K562 (cell line): ENCODE results near the gene TRIP6. TPM values are rescaled to one million over a fixed set of nuclear protein-coding genes. Genes with fewer than 3 reads are reported as not detected.
A peak's percentile ranks its signal among the peaks of the same experiment; 100 is the strongest.

Experiments used
- HDAC1 ChIP-seq, 2 experiments: fragments of 450-650 bp; IDR thresholded peaks; 2 replicates each; pipeline ENCODE4 v1.6.1; 2016 to 2017; ENCODE audit warnings: inconsistent platforms in 1 of 2, mild to moderate bottlenecking in 1 of 2, moderate library complexity in 1 of 2
- RBM15 ChIP-seq: fragments of 200-400 bp; formaldehyde crosslinking; IDR thresholded peaks from 2 replicates; pipeline ENCODE4 v1.6.1; 2018; ENCODE audit warnings: mild to moderate bottlenecking, low read length, moderate library complexity; ENCODE audit not compliant: insufficient read depth
- RFX5 ChIP-seq: IDR thresholded peaks from 2 replicates; pipeline ENCODE4 v1.6.1; 2011; ENCODE audit warnings: low read depth, mild to moderate bottlenecking, improper control_type of control experiment, low read length
- TRIM24 ChIP-seq, 2 experiments: fragments of 450-650 bp; IDR thresholded peaks; 2 replicates each; pipeline ENCODE4 v1.6.1; 2016
- ZHX1 ChIP-seq: fragments of 150-350 bp; conservative IDR thresholded peaks from 2 replicates; pipeline ENCODE4 v1.6.1; 2014; ENCODE audit warnings: low read length
- ZNF277 ChIP-seq: fragments of 250-450 bp; sonication (Bioruptor Pico); IDR thresholded peaks from 2 replicates; pipeline ENCODE4 v1.8.0; 2022; ENCODE audit warnings: inconsistent platforms, mild to moderate bottlenecking, moderate library complexity, borderline replicate concordance
- ZNF444 ChIP-seq: fragments of 250-450 bp; sonication (Bioruptor Pico); IDR thresholded peaks from 2 replicates; pipeline ENCODE4 v1.4.0; 2020; ENCODE audit warnings: mild to moderate bottlenecking, moderate library complexity
- ZNF76 ChIP-seq: fragments of 250-450 bp; sonication (Bioruptor Pico); IDR thresholded peaks from 2 replicates; pipeline ENCODE4 v1.4.0; 2020; ENCODE audit warnings: mild to moderate bottlenecking, moderate library complexity, borderline replicate concordance
- ZNF780A ChIP-seq: fragments of 250-450 bp; sonication (Bioruptor Pico); IDR thresholded peaks from 2 replicates; pipeline ENCODE4 v1.5.0; 2021; ENCODE audit warnings: mild to moderate bottlenecking
- polyA plus RNA-seq, 8 experiments: library from polyadenylated mRNA; depleted of rRNA in 4 of 8; stranded (reverse) in 5 of 8; unstranded in 3 of 8; fragments of >200 nt; fragmentation: Nextera tagmentation in 2 of 8; fragmentation: Illumina TruSeq in 1 of 8; extraction: Ambion mirVana in 2 of 8; extraction: Trizol in 1 of 8; gene quantifications; 2 replicates each; pipeline versions ENCODE4 v1.2.1 to v1.2.3, GENCODE V29; 2011 to 2014; ENCODE audit warnings: inconsistent platforms in 1 of 8, missing spikeins in 1 of 8
- total RNA-seq, 7 experiments: library from RNA; depleted of rRNA in 6 of 7; stranded (reverse); fragments of >200 nt in 6 of 7; fragmentation: Illumina TruSeq in 2 of 7; extraction: Trizol in 2 of 7; gene quantifications; 2 replicates each; pipeline versions ENCODE4 v1.2.1 to v1.2.3, GENCODE V29; 2011 to 2021; ENCODE audit warnings: low replicate concordance in 1 of 7
- TF ChIP-seq, protein P1 (sequence below): fragments of 450-650 bp; IDR thresholded peaks from 2 replicates; pipeline ENCODE4 v1.6.1; 2016; ENCODE audit warnings: low read depth
- TF ChIP-seq, protein P2 (sequence below), 2 experiments: fragments of 450-650 bp; IDR thresholded peaks; 2 replicates each; pipeline ENCODE4 v1.6.1; 2016
- TF ChIP-seq, protein P3 (sequence below): fragments of 450-650 bp; IDR thresholded peaks from 2 replicates; pipeline ENCODE4 v1.6.1; 2016

TRIP6 gene
- total and polyA plus RNA-seq, 9 of the 15 experiments (the other 6 are each of a cell fraction or from before 2014, with no cell fraction given) = 5.9 to 141 (median 54.0) TPM

DNA sequence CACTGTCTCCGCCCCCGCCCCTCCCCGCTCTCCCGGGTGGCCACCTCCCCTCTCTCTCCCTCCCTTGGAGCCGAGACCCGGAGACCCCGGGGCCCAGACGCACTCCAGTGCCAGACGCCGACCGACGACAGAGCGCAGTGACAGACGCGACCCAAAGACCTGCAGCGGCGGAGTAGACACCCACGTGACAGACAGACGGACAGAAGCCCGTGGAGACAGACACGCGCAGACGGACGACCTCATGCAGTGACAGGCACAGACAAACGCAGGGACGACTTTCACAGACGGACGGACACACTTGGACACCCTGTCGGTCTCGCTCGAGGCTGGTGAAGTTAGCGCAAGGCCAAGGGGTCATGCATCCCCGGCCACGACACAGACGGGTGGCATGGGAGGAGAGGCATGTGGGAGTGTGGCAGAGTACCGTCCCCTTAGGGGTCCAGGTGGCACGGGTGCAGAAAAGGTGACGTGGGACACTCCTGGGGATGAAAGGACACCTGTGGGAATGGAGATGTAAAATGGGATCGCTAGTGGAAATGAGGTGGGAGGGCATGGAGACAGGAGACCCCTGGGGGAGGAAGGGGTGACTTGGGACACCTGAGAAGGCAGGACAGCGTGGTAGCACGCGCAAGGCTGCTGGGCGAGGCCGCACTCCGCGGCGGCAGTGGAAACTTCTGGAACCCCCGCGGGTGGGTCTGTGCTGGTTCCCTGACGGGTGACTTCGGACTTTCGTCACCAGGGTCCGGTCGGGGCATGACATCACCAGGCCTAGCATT lies 29.0 kb downstream of the TRIP6 start (continued):
- TF ChIP-seq, protein P1, sequence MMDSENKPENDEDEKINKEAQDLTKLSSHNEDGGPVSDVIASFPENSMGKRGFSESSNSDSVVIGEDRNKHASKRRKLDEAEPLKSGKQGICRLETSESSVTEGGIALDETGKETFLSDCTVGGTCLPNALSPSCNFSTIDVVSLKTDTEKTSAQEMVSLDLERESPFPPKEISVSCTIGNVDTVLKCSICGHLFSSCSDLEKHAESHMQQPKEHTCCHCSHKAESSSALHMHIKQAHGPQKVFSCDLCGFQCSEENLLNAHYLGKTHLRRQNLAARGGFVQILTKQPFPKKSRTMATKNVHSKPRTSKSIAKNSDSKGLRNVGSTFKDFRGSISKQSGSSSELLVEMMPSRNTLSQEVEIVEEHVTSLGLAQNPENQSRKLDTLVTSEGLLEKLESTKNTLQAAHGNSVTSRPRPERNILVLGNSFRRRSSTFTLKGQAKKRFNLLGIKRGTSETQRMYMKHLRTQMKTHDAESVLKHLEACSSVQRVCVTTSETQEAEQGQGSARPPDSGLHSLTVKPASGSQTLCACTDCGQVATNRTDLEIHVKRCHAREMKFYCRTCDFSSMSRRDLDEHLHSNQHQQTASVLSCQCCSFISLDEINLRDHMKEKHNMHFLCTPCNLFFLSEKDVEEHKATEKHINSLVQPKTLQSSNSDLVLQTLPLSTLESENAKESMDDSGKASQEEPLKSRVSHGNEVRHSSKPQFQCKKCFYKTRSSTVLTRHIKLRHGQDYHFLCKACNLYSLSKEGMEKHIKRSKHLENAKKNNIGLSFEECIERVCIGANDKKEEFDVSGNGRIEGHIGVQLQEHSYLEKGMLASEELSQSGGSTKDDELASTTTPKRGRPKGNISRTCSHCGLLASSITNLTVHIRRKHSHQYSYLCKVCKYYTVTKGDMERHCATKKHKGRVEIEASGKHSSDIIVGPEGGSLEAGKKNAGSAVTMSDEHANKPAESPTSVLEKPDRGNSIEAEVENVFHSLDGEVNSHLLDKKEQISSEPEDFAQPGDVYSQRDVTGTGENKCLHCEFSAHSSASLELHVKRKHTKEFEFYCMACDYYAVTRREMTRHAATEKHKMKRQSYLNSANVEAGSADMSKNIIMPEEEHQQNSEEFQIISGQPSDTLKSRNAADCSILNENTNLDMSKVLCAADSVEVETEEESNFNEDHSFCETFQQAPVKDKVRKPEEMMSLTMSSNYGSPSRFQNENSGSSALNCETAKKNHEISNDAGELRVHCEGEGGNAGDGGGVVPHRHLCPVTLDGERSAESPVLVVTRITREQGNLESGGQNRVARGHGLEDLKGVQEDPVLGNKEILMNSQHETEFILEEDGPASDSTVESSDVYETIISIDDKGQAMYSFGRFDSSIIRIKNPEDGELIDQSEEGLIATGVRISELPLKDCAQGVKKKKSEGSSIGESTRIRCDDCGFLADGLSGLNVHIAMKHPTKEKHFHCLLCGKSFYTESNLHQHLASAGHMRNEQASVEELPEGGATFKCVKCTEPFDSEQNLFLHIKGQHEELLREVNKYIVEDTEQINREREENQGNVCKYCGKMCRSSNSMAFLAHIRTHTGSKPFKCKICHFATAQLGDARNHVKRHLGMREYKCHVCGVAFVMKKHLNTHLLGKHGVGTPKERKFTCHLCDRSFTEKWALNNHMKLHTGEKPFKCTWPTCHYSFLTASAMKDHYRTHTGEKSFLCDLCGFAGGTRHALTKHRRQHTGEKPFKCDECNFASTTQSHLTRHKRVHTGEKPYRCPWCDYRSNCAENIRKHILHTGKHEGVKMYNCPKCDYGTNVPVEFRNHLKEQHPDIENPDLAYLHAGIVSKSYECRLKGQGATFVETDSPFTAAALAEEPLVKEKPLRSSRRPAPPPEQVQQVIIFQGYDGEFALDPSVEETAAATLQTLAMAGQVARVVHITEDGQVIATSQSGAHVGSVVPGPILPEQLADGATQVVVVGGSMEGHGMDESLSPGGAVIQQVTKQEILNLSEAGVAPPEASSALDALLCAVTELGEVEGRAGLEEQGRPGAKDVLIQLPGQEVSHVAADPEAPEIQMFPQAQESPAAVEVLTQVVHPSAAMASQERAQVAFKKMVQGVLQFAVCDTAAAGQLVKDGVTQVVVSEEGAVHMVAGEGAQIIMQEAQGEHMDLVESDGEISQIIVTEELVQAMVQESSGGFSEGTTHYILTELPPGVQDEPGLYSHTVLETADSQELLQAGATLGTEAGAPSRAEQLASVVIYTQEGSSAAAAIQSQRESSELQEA = peak; percentile 52; the same call in 1 of the 2 replicates
- TF ChIP-seq, protein P2, sequence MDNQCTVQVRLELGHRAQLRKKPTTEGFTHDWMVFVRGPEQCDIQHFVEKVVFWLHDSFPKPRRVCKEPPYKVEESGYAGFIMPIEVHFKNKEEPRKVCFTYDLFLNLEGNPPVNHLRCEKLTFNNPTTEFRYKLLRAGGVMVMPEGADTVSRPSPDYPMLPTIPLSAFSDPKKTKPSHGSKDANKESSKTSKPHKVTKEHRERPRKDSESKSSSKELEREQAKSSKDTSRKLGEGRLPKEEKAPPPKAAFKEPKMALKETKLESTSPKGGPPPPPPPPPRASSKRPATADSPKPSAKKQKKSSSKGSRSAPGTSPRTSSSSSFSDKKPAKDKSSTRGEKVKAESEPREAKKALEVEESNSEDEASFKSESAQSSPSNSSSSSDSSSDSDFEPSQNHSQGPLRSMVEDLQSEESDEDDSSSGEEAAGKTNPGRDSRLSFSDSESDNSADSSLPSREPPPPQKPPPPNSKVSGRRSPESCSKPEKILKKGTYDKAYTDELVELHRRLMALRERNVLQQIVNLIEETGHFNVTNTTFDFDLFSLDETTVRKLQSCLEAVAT (IDR thresholded peaks at IDR 0.05) = peak; percentile 13 to 29; a peak in 2 of 4 replicates
- TF ChIP-seq ZHX1 (no peak), RBM15 (no peak), RFX5 (no peak), HDAC1 (IDR thresholded peaks at IDR 0.05) (peak in 1 of 2 experiments; percentile 94; a peak in 2 of 4 replicates), ZNF444 (CRISPR knock-in tag) (no peak), ZNF277 (CRISPR knock-in tag) (no peak), ZNF780A (CRISPR knock-in tag) (no peak), ZNF76 (CRISPR knock-in tag) (no peak), TRIM24 (IDR thresholded peaks at IDR 0.05) (peak in 1 of 2 experiments; percentile 76; a peak in 1 of 4 replicates)
- TF ChIP-seq, protein P3, sequence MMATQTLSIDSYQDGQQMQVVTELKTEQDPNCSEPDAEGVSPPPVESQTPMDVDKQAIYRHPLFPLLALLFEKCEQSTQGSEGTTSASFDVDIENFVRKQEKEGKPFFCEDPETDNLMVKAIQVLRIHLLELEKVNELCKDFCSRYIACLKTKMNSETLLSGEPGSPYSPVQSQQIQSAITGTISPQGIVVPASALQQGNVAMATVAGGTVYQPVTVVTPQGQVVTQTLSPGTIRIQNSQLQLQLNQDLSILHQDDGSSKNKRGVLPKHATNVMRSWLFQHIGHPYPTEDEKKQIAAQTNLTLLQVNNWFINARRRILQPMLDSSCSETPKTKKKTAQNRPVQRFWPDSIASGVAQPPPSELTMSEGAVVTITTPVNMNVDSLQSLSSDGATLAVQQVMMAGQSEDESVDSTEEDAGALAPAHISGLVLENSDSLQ = peak; percentile 79
